Progenitor cell of endocrine pancreas (in vitro differentiated cells): ENCODE measurements around the gene NBEA. TPM values are rescaled to one million over a fixed set of nuclear protein-coding genes. Genes with fewer than 3 reads are reported as not detected.

ENCODE experiments used
- DNase-seq: peaks from one replicate; pipeline ENCODE4 v3.0.0; 2021; ENCODE audit warnings: low spot score; ENCODE audit not compliant: unreplicated experiment
- H3K27ac Mint-ChIP-seq: 2 replicates; pipeline ENCODE4 v1.8.0; 2021; ENCODE audit warnings: mild to moderate bottlenecking, moderate library complexity, mixed read lengths
- H3K27me3 Mint-ChIP-seq: 2 replicates; pipeline ENCODE4 v1.8.0; 2021; ENCODE audit warnings: mixed read lengths
- H3K36me3 Mint-ChIP-seq: 2 replicates; pipeline ENCODE4 v1.8.0; 2022; ENCODE audit warnings: mixed read lengths; ENCODE audit not compliant: insufficient read depth
- H3K4me1 Mint-ChIP-seq: 2 replicates; pipeline ENCODE4 v1.8.0; 2021; ENCODE audit warnings: low read depth, mixed read lengths
- H3K4me3 Mint-ChIP-seq: 2 replicates; pipeline ENCODE4 v1.8.0; 2021; ENCODE audit warnings: low read depth, mild to moderate bottlenecking, moderate library complexity, mixed read lengths
- H3K9me3 Mint-ChIP-seq: 2 replicates; pipeline ENCODE4 v1.8.0; 2021; ENCODE audit warnings: low read depth, mixed read lengths
- total RNA-seq: library from RNA; stranded (reverse); gene quantifications from 2 replicates; pipeline ENCODE4 v1.2.1, GENCODE V29; 2021
- TF ChIP-seq, protein P1 (sequence below): fragments of 200-600 bp; sonication (generic); IDR thresholded peaks from one replicate; pipeline ENCODE4 v1.5.0; 2021; ENCODE audit warnings: antibody characterized with exemption, mild to moderate bottlenecking; ENCODE audit not compliant: unreplicated experiment

The NBEA gene
- total RNA-seq, 1 donor from 2014 or later: 21.7 TPM

DNA sequence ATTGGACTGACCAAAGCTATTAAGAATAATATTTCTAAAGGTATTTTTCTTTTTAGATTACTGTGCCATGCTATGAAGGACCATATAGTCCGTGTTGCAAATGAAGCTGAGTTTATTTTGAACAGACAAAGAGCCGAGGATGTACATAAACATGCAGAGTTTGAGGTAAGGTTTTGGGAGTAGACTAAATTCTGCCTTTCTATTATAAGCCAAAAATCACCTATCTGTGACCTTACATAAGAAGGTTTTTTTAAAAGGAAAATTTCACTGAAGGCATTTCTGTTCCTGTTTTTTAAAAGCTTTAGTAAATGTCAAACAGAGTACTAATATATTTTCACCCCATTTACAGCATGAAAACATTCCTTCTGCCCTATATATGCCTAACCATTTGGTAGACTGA, 407.0 kb downstream of the NBEA start:
- no peak for DNase-seq
- H3K36me3 Mint-ChIP-seq: no peaks in the 10 kb centered on the region
- H3K4me1 Mint-ChIP-seq: peaks cover 39% of the 10 kb centered on the region
- peak overlapping the region; percentile 39 for H3K27ac Mint-ChIP-seq
- no peaks in the 10 kb centered on the region for H3K27me3 Mint-ChIP-seq
- H3K9me3 Mint-ChIP-seq: no peaks in the 10 kb centered on the region
- H3K4me3 Mint-ChIP-seq: no peak overlapping the region
- TF ChIP-seq, protein P1, sequence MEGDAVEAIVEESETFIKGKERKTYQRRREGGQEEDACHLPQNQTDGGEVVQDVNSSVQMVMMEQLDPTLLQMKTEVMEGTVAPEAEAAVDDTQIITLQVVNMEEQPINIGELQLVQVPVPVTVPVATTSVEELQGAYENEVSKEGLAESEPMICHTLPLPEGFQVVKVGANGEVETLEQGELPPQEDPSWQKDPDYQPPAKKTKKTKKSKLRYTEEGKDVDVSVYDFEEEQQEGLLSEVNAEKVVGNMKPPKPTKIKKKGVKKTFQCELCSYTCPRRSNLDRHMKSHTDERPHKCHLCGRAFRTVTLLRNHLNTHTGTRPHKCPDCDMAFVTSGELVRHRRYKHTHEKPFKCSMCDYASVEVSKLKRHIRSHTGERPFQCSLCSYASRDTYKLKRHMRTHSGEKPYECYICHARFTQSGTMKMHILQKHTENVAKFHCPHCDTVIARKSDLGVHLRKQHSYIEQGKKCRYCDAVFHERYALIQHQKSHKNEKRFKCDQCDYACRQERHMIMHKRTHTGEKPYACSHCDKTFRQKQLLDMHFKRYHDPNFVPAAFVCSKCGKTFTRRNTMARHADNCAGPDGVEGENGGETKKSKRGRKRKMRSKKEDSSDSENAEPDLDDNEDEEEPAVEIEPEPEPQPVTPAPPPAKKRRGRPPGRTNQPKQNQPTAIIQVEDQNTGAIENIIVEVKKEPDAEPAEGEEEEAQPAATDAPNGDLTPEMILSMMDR: no peak

DNA sequence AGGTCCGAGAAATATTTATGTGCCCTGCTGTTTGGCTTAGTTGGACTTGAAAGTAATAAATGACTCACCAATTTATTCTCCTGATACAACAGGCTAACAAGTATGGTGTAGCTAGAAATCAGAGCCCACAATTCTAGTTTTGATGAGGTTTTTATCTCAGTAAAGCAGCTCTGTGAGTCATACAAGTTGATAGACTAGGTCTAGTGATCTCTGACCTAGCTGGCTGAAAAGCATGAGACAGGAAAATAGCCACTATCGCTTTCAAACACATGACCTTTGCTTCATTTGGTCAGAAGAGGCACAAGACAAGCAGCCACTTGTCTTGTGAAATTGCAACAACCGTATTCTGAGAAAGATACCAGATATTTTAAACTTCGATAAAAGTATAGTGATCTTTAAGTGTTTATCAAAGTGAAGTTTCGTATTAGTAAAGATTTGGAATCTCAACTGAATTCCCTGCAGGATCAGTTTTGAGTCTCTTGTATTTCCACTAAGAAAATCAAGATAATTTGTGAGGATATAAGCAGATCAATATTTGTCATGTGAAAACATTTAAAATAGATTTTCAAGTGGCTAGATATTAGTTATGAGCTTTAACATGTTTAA, 407.7 kb downstream of the NBEA start:
- TF ChIP-seq, protein P1: no peak
- Mint-ChIP-seq H3K36me3 (no peaks in the 10 kb centered on the region), H3K27ac (peak overlapping the region; percentile 76), H3K4me3 (peak overlapping the region; percentile 20), H3K9me3 (no peaks in the 10 kb centered on the region), H3K4me1 (peaks cover 35% of the 10 kb centered on the region), H3K27me3 (no peaks in the 10 kb centered on the region)
- DNase-seq: no peak

DNA sequence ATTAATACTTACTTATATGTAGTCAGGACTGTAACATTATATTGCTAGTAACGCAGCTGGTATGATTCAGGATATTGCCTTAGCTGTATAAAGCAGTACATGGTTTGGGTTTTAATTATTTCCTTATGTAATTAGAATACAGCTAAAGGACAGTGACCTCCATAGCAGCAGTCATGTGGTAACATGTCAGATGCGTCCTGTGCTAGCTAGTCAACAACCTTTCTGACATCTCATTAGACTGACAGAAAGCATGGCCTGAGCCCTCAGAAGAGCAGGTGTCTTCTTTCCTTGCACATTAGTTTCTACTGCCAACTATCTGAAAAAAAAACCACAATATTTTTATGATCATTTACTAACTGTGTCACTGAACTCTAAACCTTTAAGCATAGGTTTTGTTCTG, 412.2 kb downstream of the NBEA start:
- Mint-ChIP-seq H3K4me1 (peaks cover 15% of the 10 kb centered on the region), H3K4me3 (no peak overlapping the region), H3K27ac (no peak overlapping the region), H3K9me3 (no peaks in the 10 kb centered on the region), H3K27me3 (no peaks in the 10 kb centered on the region), H3K36me3 (no peaks in the 10 kb centered on the region)
- no peak for DNase-seq
- TF ChIP-seq, protein P1: no peak

DNA sequence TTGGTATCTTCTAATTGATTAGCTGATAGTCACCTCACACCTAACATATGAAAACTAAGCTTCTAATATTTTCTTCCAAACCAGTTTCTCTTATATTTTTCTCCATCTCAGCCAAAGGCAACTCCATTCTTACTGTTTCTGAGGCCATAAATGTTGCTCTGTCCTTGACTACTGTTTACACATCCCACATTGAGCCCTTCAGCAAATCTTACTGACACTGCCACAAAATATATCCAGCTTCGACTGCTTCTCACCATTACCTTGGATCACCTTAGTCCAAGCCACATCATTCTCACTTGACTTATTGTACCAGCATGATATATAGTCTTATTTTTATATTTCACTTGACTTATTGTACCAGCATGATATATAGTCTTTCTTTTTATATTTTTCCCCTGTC, 412.8 kb downstream of the NBEA start:
- Mint-ChIP-seq H3K27ac (no peak overlapping the region), H3K36me3 (no peaks in the 10 kb centered on the region), H3K27me3 (no peaks in the 10 kb centered on the region), H3K9me3 (no peaks in the 10 kb centered on the region), H3K4me3 (no peak overlapping the region), H3K4me1 (peaks cover 10% of the 10 kb centered on the region)
- DNase-seq: no peak
- TF ChIP-seq, protein P1: no peak

DNA sequence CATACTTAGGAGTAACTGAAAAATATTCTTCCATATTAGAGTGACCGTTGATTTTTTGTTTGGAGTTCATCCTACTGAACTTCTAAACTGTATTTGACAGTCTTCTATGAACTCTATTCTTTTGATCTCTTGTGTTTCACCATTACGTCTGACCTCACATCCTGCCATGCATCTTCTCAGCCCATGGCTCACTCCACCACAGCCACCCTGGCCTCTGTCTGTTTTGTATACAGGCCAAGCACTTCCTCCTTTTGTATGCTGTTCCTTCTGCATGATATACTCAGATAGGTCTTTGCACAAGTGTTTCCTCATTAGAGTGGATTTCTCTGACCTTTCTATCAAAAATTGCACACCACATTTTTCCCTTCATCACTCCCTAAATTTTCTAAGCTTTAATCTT, 414.5 kb downstream of the NBEA start:
- Mint-ChIP-seq H3K9me3 (no peaks in the 10 kb centered on the region), H3K27ac (no peak overlapping the region), H3K4me1 (peaks cover 3% of the 10 kb centered on the region), H3K36me3 (no peaks in the 10 kb centered on the region), H3K4me3 (no peak overlapping the region), H3K27me3 (no peaks in the 10 kb centered on the region)
- TF ChIP-seq, protein P1: no peak
- DNase-seq: no peak
